GM18511 (cell line): ENCODE results near the gene PCDHGC4.

ENCODE experiments used
- ATAC-seq: cut with Tn5 transposase; IDR thresholded peaks from one replicate; pipeline ENCODE4 v1.9.1; 2021; ENCODE audit warnings: mild to moderate bottlenecking, moderate library complexity; ENCODE audit not compliant: unreplicated experiment

The PCDHGC4 gene

DNA sequence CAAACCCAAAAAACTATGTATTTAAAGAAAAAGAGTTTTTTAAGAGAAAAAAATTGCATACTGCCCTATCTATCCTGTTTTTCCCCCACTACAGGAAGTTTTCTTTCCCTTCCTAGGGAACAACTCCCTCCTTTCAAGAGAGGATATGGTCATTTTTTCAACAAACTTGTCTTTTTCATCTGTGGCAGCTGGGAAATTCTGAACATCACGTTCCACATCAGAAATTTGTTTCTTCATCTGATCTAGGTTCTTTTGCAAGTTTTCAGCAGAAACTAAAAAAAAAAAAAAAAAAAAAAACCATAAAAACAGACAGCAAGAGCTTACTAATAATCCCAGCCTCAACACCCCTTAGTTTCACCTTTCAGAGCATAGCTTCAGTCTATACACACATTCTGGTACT is 42.6 kb downstream of the PCDHGC4 start:
- ATAC-seq = no peak

DNA sequence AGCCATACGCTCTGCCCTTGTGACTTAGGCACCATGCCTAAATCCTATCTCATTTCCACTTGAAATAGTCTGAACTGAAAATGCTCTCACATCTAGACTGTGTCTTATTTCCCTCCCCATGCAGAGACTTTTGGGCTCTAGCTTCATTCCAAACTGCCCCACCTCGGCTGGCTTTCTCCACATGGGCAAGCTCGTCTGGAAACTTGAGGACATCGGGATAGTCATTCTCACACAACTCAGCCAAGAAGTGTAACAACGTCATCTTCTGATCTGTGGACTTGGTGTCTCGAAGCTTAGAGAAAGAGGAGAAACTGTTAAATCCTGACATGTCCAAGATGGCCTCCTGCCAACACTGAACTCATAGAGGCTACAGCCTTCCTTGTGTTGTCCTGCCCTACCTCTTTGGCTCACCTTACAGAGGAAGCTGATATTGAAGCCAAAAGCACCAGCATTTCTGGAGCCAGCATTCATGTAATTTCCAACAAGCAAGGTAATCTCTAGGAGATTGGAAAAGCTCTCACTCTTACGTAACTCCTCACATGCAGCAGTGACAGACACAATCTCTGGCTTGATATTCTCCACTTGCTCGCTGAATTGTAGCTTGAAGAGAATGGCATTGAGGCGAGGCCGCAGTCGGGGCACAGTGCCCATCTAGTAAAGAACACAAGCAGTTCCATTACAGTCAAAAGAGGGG is 43.6 kb downstream of the PCDHGC4 start:
- ATAC-seq = no peak

DNA sequence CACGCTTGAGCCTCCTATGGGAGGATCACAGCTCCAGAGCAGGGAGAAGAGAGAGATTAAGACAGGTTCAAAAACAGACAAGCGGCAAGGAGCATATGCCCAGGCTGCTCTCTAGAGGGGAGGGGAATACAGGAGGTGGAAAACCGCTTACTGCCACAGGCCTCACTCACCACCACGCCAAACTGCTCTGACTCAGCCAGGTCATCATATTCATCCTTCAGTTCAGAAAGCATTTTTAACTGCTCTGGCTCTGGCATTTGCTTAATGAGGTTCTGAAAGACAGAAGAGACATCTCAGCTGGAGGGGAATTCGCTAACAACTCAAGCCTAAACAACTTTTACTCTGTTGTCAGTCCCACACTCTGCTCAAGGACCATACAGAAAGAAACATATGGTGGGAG is 44.2 kb downstream of the PCDHGC4 start:
- peak; percentile 39 for ATAC-seq

DNA sequence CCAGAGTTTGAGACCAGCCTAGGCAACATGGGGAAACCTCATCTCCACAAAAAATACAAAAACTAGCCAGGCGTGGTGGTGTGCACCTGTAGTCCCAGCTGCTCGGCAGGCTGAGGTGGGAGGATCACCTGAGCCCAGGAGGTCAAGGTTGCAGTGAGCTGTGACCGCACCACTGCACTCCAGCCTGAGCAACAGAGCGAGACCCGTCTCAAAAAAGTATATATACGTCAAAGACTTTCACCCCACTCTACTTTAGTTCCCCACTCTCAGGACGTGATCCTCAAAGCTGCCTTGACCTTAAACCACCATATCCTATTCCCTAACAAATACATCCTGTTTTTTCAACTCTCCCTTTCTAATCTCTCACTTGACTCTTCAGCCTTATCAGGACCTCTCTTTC is 45.0 kb downstream of the PCDHGC4 start:
- peak; percentile 51 for ATAC-seq

DNA sequence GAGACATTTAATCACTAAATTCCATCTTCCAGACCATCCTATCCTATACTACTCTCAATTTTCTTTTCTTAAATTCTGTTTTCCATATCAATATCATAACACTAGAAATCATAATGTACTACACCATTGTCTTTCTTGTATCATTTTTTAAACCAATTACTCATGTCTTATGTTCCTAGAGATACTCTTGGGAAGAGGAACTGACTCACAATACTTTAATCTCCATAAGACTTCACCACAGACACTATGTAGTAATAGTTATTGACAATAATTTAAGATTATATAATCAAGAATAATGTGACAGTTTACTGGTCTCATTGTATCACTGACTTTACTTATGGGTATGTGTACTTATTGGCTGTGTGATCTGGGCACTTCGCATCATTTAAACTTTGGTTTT is 47.9 kb downstream of the PCDHGC4 start:
- no peak for ATAC-seq

DNA sequence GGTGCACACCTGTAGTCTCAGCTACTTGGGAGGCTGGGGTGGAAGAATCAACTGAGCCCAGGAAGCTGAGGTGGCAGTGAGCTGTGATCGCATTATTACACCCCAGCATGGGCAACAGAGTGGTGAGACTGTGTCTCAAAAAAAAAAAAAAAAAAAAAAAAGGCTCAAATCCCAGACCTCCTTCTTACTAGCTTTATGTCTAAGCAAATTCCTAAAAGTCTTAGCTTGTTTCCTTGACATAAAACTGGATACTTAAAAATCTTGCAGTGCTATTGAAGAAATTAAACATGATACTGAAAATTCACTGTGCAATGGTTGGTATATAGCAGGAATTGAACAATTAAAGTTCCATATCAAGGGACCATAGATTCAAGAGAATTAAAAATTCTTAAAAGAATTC is 49.1 kb downstream of the PCDHGC4 start:
- ATAC-seq = no peak

DNA sequence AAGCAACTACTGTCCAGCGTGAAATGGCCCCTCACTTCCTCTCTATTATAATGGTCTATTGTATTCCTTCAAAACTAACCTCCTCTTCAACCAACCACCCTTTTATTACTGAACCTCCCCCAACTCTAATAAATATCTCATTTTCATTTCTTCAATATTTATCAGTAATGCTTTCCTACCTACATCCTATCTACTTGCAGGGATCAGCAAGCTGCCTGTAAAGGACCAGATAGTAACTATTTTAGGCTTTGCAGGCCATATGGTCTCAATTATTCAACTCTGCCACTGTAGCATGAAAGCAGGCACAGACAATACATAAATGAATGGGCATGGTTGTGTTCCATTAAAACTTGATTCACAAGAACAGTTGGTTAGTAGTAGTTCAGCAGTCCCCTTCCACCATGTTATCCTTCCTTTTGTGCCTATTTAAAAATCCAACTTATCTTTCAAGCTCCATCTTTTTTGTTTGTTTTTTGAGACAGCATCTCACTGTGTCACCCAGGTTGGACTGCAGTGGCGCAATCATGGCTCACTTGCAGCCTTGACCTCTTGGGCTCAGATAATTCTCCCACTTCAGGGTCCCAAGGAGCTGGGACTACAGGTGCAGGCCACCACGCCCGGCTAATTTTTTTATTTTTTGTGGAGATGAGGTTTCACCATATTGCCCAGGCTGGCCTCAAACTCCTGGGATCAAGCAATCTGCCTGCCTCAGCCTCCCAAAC is 49.8 kb downstream of the PCDHGC4 start:
- ATAC-seq = no peak
